ENCODE data around the gene FUT8. TPM values are rescaled to one million over a fixed set of nuclear protein-coding genes. Genes with fewer than 3 reads are reported as not detected.

The FUT8 gene
- total and polyA plus RNA-seq, 2 of the 8 experiments (the other 6 are each of a cell fraction or from before 2014, with no cell fraction given): 10.5 to 25.1 TPM

GRCh38 chr14:65789363-65789762, 376.8 kb downstream of the FUT8 start:
- Histone ChIP-seq H3K4me2 (ENCODE audit: insufficient read depth in 1 of 2, low read depth in 2 of 2, low read length in 2 of 2) (no peak overlapping the region), H2BK12ac (ENCODE audit: low read depth, low read length) (0 out of 2 replicates have a peak overlapping the region, but pooled peaks have one; percentile 62), H4K5ac (ENCODE audit: insufficient read length, low read depth, low read length) (no peak overlapping the region), H3K9me3 (ENCODE audit: insufficient read depth in 2 of 2, low read depth in 1 of 2, low read length in 1 of 2) (no peaks in the 10 kb centered on the region), H3K79me2 (ENCODE audit: control insufficient read depth in 1 of 2, insufficient read depth in 2 of 2, low read length in 2 of 2) (no peaks in the 10 kb centered on the region), H2BK5ac (ENCODE audit: low read depth, low read length) (peak overlapping the region; percentile 19; the same call in 1 of the 2 replicates), H2BK20ac (ENCODE audit: low read length) (0 out of 2 replicates have a peak overlapping the region, but pooled peaks have one; percentile 1), H2AFZ (ENCODE audit: low read length) (no peak overlapping the region), H3K27me3 (replicated peaks in 1 of 4; ENCODE audit: control insufficient read depth in 3 of 4, extremely low read depth in 1 of 4, insufficient read depth in 3 of 4, low read length in 3 of 4) (no peaks in the 10 kb centered on the region), H2BK120ac (replicated peaks; ENCODE audit: low read depth, low read length) (no peak overlapping the region), H3K79me1 (ENCODE audit: low read depth, low read length) (no peaks in the 10 kb centered on the region), H3K4me1 (replicated peaks in 1 of 4; ENCODE audit: control insufficient read depth in 3 of 4, insufficient read depth in 4 of 4, low read length in 3 of 4) (peaks cover 0 to 3% (median 0%) of the 10 kb centered on the region in 4 experiments; a peak in 4 of 7 replicates), H3K9ac (replicated peaks in 1 of 4; ENCODE audit: extremely low read depth in 1 of 4, low read depth in 3 of 4, low read length in 3 of 4) (no peak overlapping the region), H3K36me3 (ENCODE audit: control insufficient read depth in 2 of 4, insufficient read depth in 4 of 4, low read length in 3 of 4) (no peaks in the 10 kb centered on the region), H3K14ac (ENCODE audit: insufficient read length) (no peak overlapping the region), H3K23me2 (ENCODE audit: low read depth, low read length) (peaks cover 3% of the 10 kb centered on the region; the same call in 1 of the 2 replicates), H4K20me1 (replicated peaks in 1 of 2; ENCODE audit: control insufficient read depth in 1 of 2, insufficient read depth in 2 of 2, low read length in 2 of 2) (peaks cover 0 to 2% of the 10 kb centered on the region in 2 experiments), H3K18ac (ENCODE audit: extremely low read depth, low read length) (no peak overlapping the region), H3K27ac (ENCODE audit: low read depth, low read length) (no peak overlapping the region), H3K23ac (ENCODE audit: insufficient read length) (no peak overlapping the region), H4K91ac (replicated peaks; ENCODE audit: insufficient read length, low read length) (peak overlapping the region; percentile 32), H3K4ac (replicated peaks; ENCODE audit: insufficient read length, low read depth, low read length) (no peak overlapping the region), H2BK15ac (ENCODE audit: low read length) (no peak overlapping the region; the same call in 1 of the 2 replicates), H3K4me3 (ENCODE audit: extremely low read depth in 1 of 4, insufficient read depth in 2 of 4, low read depth in 3 of 4, low read length in 4 of 4) (no peak overlapping the region), H4K8ac (ENCODE audit: extremely low read depth, insufficient read depth, low read length) (peak overlapping the region; percentile 38; the same call in 1 of the 2 replicates), H3K56ac (replicated peaks; ENCODE audit: insufficient read length, low read depth, low read length) (no peak overlapping the region), H2AK5ac (ENCODE audit: low read depth, low read length) (no peak overlapping the region)
- DNase-seq (ENCODE audit: low read depth in 1 of 2, low spot score in 2 of 2) (no peak), FAIRE-seq (no peak)
- CTCF ChIA-PET (ENCODE audit: partially characterized antibody): interaction anchor here (0.9 to 4.6 kb wide), 7 partner anchors 9 to 302 kb away, joined by 3 to 20 read pairs (median 4); no protein-coding TSS in a partner anchor
- POLR2A ChIA-PET (ENCODE audit: partially characterized antibody): no interaction called here
- peak; percentile 32; the same call in 1 of the 2 replicates for TF ChIP-seq E2F6 (IDR thresholded peaks at IDR 0.05)
- peak; percentile 69 for TF ChIP-seq MAX (IDR thresholded peaks at IDR 0.05)
- no peak for TF ChIP-seq FOSL1 (IDR thresholded peaks at IDR 0.05; ENCODE audit: insufficient read depth, low read depth, low read length)
- WGBS, 2 experiments (ENCODE audit: extremely low coverage in 1 of 2, insufficient coverage in 1 of 2, insufficient read length in 1 of 2, insufficient replicate concordance in 2 of 2, low coverage in 1 of 2, low lambda C conversion rate in 2 of 2, missing lambda C conversion rate in 1 of 2): 94% methylated on average over 11 of the region's 14 CpGs; no CpG with 5 or more reads in 1 of the 2 experiments

All from H1 (cell line).